CMK (cell line): ENCODE data around the gene CCDC85C.
A peak's percentile ranks its signal among the peaks of the same experiment; 100 is the strongest.

Experiments used
- DNase-seq: peaks from one replicate; pipeline ENCODE4 v3.0.0-alpha.2; 2010; ENCODE audit warnings: low read depth

Gene CCDC85C

GRCh38 chr14:99509871-99510555 lies 94.0 kb downstream of the CCDC85C start:
- no peak for DNase-seq

- no peak for DNase-seq
These were observed 94.9 kb downstream of the CCDC85C start for GRCh38 chr14:99508896-99509629.

GRCh38 chr14:99507860-99508640 lies 96.0 kb downstream of the CCDC85C start:
- DNase-seq, result no peak

- no peak for DNase-seq
These were observed 97.7 kb downstream of the CCDC85C start for GRCh38 chr14:99506276-99506675.

GRCh38 chr14:99505089-99505488 lies 98.9 kb downstream of the CCDC85C start:
- DNase-seq, result no peak

- DNase-seq, result no peak
These were observed 100.1 kb downstream of the CCDC85C start for GRCh38 chr14:99503848-99504453.

GRCh38 chr14:99502989-99503421 lies 101.0 kb downstream of the CCDC85C start:
- DNase-seq, result no peak

- DNase-seq, result no peak
These were observed 106.1 kb downstream of the CCDC85C start for GRCh38 chr14:99497894-99498293.

- no peak for DNase-seq
These were observed 106.7 kb downstream of the CCDC85C start for GRCh38 chr14:99497341-99497740.

- no peak for DNase-seq
These were observed 119.9 kb downstream of the CCDC85C start for GRCh38 chr14:99484106-99484505.

- peak; percentile 14 for DNase-seq
These were observed 122.3 kb downstream of the CCDC85C start for GRCh38 chr14:99481745-99482099.

- DNase-seq, result peak; percentile 96
These were observed 122.9 kb downstream of the CCDC85C start, which contains the start of gene CCNK for GRCh38 chr14:99480917-99481744. Gene CCNK (plus strand): TSS chr14:99481409. CDS start chr14:99492678, 11,269 bp downstream.

GRCh38 chr14:99479906-99480869 lies 123.8 kb downstream of the CCDC85C start, which contains the start of gene SETD3:
Gene SETD3 (minus strand): TSS chr14:99480859. CDS start chr14:99465805, 15,054 bp downstream.
- DNase-seq, result peak; percentile 8

- DNase-seq, result no peak
These were observed 124.7 kb downstream of the CCDC85C start for GRCh38 chr14:99479160-99479905.

- DNase-seq, result no peak
These were observed 125.9 kb downstream of the CCDC85C start for GRCh38 chr14:99478128-99478527.

GRCh38 chr14:99476864-99477263 lies 127.1 kb downstream of the CCDC85C start:
- no peak for DNase-seq

- DNase-seq, result no peak
These were observed 128.3 kb downstream of the CCDC85C start for GRCh38 chr14:99475660-99476059.

- no peak for DNase-seq
These were observed 128.8 kb downstream of the CCDC85C start for GRCh38 chr14:99475179-99475578.

GRCh38 chr14:99473458-99473857 lies 130.5 kb downstream of the CCDC85C start:
- DNase-seq, result no peak
